Measurements from ENCODE around the gene ZBTB39. TPM values are rescaled to one million over a fixed set of nuclear protein-coding genes. Genes with fewer than 3 reads are reported as not detected.
"Not testable (repeated sequence)": the region's sequence is repeated elsewhere in the genome, so short reads cannot be mapped to it uniquely, and the experiment has no call there.

The ZBTB39 gene
- total and polyA plus RNA-seq, 2 of the 13 experiments (the other 11 are each of a cell fraction or from before 2014, with no cell fraction given) = 6.5 to 6.9 TPM

- H3K4me1 ChIP-seq (ENCODE audit: insufficient read depth, low read length); H3K4me3 ChIP-seq (replicated peaks in 1 of 3; ENCODE audit: insufficient read depth in 1 of 3, low read depth in 2 of 3, low read length in 3 of 3); H3K27ac ChIP-seq (ENCODE audit: extremely low read length, insufficient read depth, low read length); H2AFZ ChIP-seq (ENCODE audit: low read length); H4K20me1 ChIP-seq (ENCODE audit: insufficient read depth, low read length); BruUV-seq (replicated peaks); H3K4me2 ChIP-seq (ENCODE audit: low read depth, low read length); H3K79me2 ChIP-seq (ENCODE audit: insufficient read depth, low read length); H3K9me3 ChIP-seq (ENCODE audit: low read length); H3K36me3 ChIP-seq (replicated peaks in 1 of 2; ENCODE audit: control insufficient read depth in 1 of 2, insufficient read depth in 2 of 2, low read length in 2 of 2); H3K9ac ChIP-seq (ENCODE audit: insufficient read depth, low read depth, low read length); H3K27me3 ChIP-seq (ENCODE audit: control insufficient read depth in 1 of 2, insufficient read depth in 2 of 2, low read length in 2 of 2); TF ChIP-seq CREB1 (CRISPR knock-in tag; IDR thresholded peaks at IDR 0.05): not testable (repeated sequence)
- peak; percentile 49 for DNase-seq (ENCODE audit: low spot score)
- TF ChIP-seq FOSL2 (CRISPR knock-in tag; IDR thresholded peaks at IDR 0.05) (peak; percentile 92), CREB1 (IDR thresholded peaks at IDR 0.05) (peak; percentile 59), ZNF205 (CRISPR knock-in tag; IDR thresholded peaks at IDR 0.05) (peak; percentile 77; the same call in 1 of the 2 replicates), JUND (CRISPR knock-in tag; IDR thresholded peaks at IDR 0.05) (0 out of 2 replicates have a peak, but pooled peaks have one; percentile 33), TEAD3 (CRISPR knock-in tag; optimal IDR thresholded peaks at IDR 0.05; ENCODE audit: borderline replicate concordance) (peak; percentile 43)
- POLR2A ChIA-PET = interaction anchor here (0.8 kb wide), 1 partner anchor 226 kb away, joined by 4 read pairs; no protein-coding TSS in a partner anchor
- WGBS (ENCODE audit: low lambda C conversion rate) = 0% methylated on average over 3 of the region's 6 CpGs
- CTCF ChIA-PET (ENCODE audit: low intra/inter-chr PET ratio, low total read pairs) = interaction anchor here (3.5 kb wide), 1 partner anchor 146 kb away, joined by 37 read pairs; no protein-coding TSS in a partner anchor
- peak; percentile 18 for FAIRE-seq
- peak; percentile 82 for ATAC-seq
- in situ Hi-C loops (cut with HindIII; ENCODE audit: extremely low pct_ligation_motif_present, low pct_unique_long_range_greater_than_20kb) = loop anchor here (5.0 kb wide), 3 partner anchors 38 to 228 kb away; no protein-coding TSS in a partner anchor
- intact Hi-C loops (cut with micrococcal nuclease; ENCODE audit: unreplicated experiment) = loop anchor here (5.0 kb wide), 1 partner anchor 223 kb away; the partner anchor contains the start of gene HSD17B6
Measured at GRCh38 chr12:56985714-56986113, 20.6 kb downstream of the ZBTB39 start.

- in situ Hi-C loops (cut with HindIII; ENCODE audit: extremely low pct_ligation_motif_present, low pct_unique_long_range_greater_than_20kb) (no loop called here), intact Hi-C loops (cut with micrococcal nuclease; ENCODE audit: unreplicated experiment) (no loop called here)
- CTCF ChIA-PET (ENCODE audit: low intra/inter-chr PET ratio, low total read pairs) = no interaction called here
- FAIRE-seq (no peak), DNase-seq (ENCODE audit: low spot score) (no peak), ATAC-seq (no peak)
- no peak overlapping the region for H3K9ac ChIP-seq (ENCODE audit: insufficient read depth, low read depth, low read length)
- H2AFZ ChIP-seq (ENCODE audit: low read length) = no peak overlapping the region
- H3K27ac ChIP-seq (ENCODE audit: extremely low read length, insufficient read depth, low read length) = no peak overlapping the region
- WGBS (ENCODE audit: low lambda C conversion rate) = 68% methylated on average over 4 of the region's 4 CpGs
- no peak overlapping the region for H3K4me2 ChIP-seq (ENCODE audit: low read depth, low read length)
- no peaks in the 10 kb centered on the region for H4K20me1 ChIP-seq (ENCODE audit: insufficient read depth, low read length)
- no peaks in the 10 kb centered on the region; a peak in 2 of 5 replicates for H3K27me3 ChIP-seq (ENCODE audit: control insufficient read depth in 1 of 2, insufficient read depth in 2 of 2, low read length in 2 of 2)
- H3K36me3 ChIP-seq (replicated peaks in 1 of 2; ENCODE audit: control insufficient read depth in 1 of 2, insufficient read depth in 2 of 2, low read length in 2 of 2) = no peaks in the 10 kb centered on the region
- H3K4me1 ChIP-seq (ENCODE audit: insufficient read depth, low read length) = no peaks in the 10 kb centered on the region
- no peaks in the 10 kb centered on the region for H3K9me3 ChIP-seq (ENCODE audit: low read length)
- POLR2A ChIA-PET = no interaction called here
- no peaks in the 10 kb centered on the region for H3K79me2 ChIP-seq (ENCODE audit: insufficient read depth, low read length)
- BruUV-seq (replicated peaks) = no TSS peak
- H3K4me3 ChIP-seq (replicated peaks in 1 of 3; ENCODE audit: insufficient read depth in 1 of 3, low read depth in 2 of 3, low read length in 3 of 3) = no peak overlapping the region
- TF ChIP-seq TAF15 (IDR thresholded peaks at IDR 0.05; ENCODE audit: low read depth, low read length, poor library complexity, severe bottlenecking) (no peak), CHCHD3 (CRISPR knock-in tag; IDR thresholded peaks at IDR 0.05) (no peak), RFX3 (CRISPR knock-in tag; IDR thresholded peaks at IDR 0.05) (no peak), ZNF670 (CRISPR knock-in tag; IDR thresholded peaks at IDR 0.05; ENCODE audit: borderline replicate concordance) (no peak), ZBTB44 (CRISPR knock-in tag; IDR thresholded peaks at IDR 0.05) (no peak), CHD2 (IDR thresholded peaks at IDR 0.05; ENCODE audit: low read depth, low read length) (no peak), TCF7L2 (IDR thresholded peaks at IDR 0.05; ENCODE audit: low read depth, low read length) (no peak), ZNF484 (CRISPR knock-in tag; IDR thresholded peaks at IDR 0.05; ENCODE audit: borderline replicate concordance, low read depth) (no peak), HIC2 (CRISPR knock-in tag; IDR thresholded peaks at IDR 0.05; ENCODE audit: low read depth) (no peak), HNRNPK (IDR thresholded peaks at IDR 0.05; ENCODE audit: low read depth, low read length, poor library complexity, severe bottlenecking) (no peak), IRX3 (CRISPR knock-in tag; IDR thresholded peaks at IDR 0.05; ENCODE audit: borderline replicate concordance, low read depth) (no peak)
Measured at GRCh38 chr12:56983386-56983785, 23.0 kb downstream of the ZBTB39 start.
